Osteocyte (in vitro differentiated cells): ENCODE results near the gene IGDCC3. TPM values are rescaled to one million over a fixed set of nuclear protein-coding genes. Genes with fewer than 3 reads are reported as not detected.

Experiments used
- DNase-seq: peaks from one replicate; pipeline ENCODE4 v3.0.0; 2021; ENCODE audit warnings: mixed read lengths; ENCODE audit not compliant: unreplicated experiment; ENCODE audit errors: extremely low spot score
- H3K27ac Mint-ChIP-seq: one replicate; pipeline ENCODE4 v1.8.0; 2021; ENCODE audit warnings: mild to moderate bottlenecking, mixed read lengths; ENCODE audit not compliant: unreplicated experiment
- H3K27me3 Mint-ChIP-seq: one replicate; pipeline ENCODE4 v1.8.0; 2021; ENCODE audit warnings: mixed read lengths; ENCODE audit not compliant: unreplicated experiment
- H3K36me3 Mint-ChIP-seq: one replicate; pipeline ENCODE4 v1.8.0; 2021; ENCODE audit warnings: mixed read lengths; ENCODE audit not compliant: unreplicated experiment
- H3K4me1 Mint-ChIP-seq: one replicate; pipeline ENCODE4 v1.8.0; 2021; ENCODE audit warnings: mixed read lengths; ENCODE audit not compliant: unreplicated experiment
- H3K4me3 Mint-ChIP-seq: one replicate; pipeline ENCODE4 v1.8.0; 2021; ENCODE audit warnings: mild to moderate bottlenecking, moderate library complexity, mixed read lengths; ENCODE audit not compliant: unreplicated experiment
- H3K9me3 Mint-ChIP-seq: one replicate; pipeline ENCODE4 v1.8.0; 2021; ENCODE audit warnings: mixed read lengths; ENCODE audit not compliant: unreplicated experiment
- total RNA-seq: library from RNA; stranded (reverse); gene quantifications from 2 replicates; pipeline ENCODE4 v1.2.1, GENCODE V29; 2021
- TF ChIP-seq, protein P1 (sequence below): fragments of 200-600 bp; sonication (generic); IDR thresholded peaks from 2 replicates; pipeline ENCODE4 v1.5.0; 2021; ENCODE audit warnings: antibody characterized with exemption, mild to moderate bottlenecking, moderate library complexity

The IGDCC3 gene
- total RNA-seq, 1 donor from 2014 or later, result 0.48 TPM

DNA sequence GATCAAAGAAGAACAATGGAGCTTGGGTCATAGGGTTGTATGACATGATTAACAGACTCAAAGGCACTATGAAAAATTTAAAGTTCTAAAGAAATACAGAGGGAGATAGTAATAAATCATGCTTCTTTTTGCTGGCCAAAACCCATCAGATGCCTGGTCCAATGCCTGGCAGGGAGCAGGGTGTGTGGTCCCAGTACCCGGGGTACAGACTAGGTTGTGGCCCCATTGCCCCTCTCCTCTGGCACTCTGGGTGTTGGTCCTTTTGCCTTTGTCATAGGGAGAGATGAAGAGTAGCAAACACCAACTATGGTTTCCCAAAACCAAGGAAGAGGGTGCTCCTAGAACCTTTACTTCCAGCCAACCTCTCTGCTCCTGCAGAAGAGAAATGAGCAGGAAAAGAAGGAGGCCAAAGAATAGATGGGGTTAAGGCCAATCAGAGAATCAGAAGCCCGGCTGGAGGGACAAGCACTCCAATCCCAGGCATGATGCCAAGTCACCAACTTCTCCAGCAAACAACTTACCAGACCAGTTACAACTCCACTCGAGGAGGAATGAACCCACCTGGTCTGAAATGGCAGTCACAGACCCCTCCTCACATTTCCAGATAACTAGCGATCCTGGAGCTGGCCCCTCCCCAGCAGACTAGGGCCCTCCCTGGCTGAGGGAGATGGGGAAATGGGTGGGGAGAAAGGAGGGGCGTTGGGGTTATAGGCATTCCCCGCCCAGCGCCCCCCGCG, 1.8 kb downstream of the IGDCC3 start:
- no peaks in the 10 kb centered on the region for H3K9me3 Mint-ChIP-seq
- H3K4me3 Mint-ChIP-seq, result peak overlapping the region; percentile 43
- no peak for DNase-seq
- H3K27me3 Mint-ChIP-seq, result peaks cover 39% of the 10 kb centered on the region
- TF ChIP-seq, protein P1, sequence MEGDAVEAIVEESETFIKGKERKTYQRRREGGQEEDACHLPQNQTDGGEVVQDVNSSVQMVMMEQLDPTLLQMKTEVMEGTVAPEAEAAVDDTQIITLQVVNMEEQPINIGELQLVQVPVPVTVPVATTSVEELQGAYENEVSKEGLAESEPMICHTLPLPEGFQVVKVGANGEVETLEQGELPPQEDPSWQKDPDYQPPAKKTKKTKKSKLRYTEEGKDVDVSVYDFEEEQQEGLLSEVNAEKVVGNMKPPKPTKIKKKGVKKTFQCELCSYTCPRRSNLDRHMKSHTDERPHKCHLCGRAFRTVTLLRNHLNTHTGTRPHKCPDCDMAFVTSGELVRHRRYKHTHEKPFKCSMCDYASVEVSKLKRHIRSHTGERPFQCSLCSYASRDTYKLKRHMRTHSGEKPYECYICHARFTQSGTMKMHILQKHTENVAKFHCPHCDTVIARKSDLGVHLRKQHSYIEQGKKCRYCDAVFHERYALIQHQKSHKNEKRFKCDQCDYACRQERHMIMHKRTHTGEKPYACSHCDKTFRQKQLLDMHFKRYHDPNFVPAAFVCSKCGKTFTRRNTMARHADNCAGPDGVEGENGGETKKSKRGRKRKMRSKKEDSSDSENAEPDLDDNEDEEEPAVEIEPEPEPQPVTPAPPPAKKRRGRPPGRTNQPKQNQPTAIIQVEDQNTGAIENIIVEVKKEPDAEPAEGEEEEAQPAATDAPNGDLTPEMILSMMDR, result no peak
- H3K36me3 Mint-ChIP-seq, result peaks cover 5% of the 10 kb centered on the region
- no peak overlapping the region for H3K27ac Mint-ChIP-seq
- H3K4me1 Mint-ChIP-seq, result peaks cover 26% of the 10 kb centered on the region

DNA sequence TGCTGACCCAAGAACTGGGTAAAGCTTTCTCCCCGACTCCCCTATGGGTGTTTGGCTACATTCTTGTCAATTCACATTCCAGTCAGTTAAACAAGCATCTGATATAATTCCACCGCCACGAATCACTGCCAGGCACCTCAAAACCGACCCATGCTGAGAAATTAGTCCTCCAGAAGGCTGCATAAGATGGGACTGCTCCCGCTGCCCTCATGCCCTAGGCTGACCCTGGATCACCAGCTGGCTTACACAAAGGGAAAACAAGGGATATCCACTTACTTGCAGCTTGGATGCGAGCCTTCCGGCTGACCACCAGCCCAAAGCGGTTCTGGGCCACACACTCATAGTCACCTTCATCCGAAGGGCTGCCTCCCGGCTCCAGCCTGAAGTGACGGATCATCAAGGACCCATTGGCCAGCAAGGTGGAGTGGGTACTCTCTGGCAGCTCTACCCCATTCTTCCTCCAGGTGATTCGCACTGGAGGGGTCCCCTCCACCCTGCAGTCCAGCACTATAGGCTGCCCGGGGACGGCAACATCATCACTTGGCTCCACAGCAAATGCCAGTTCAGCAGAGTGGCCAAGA, 2.9 kb downstream of the IGDCC3 start:
- TF ChIP-seq, protein P1, result no peak
- H3K27me3 Mint-ChIP-seq, result peaks cover 39% of the 10 kb centered on the region
- no peak overlapping the region for H3K4me3 Mint-ChIP-seq
- no peak overlapping the region for H3K27ac Mint-ChIP-seq
- no peaks in the 10 kb centered on the region for H3K36me3 Mint-ChIP-seq
- no peaks in the 10 kb centered on the region for H3K9me3 Mint-ChIP-seq
- peaks cover 26% of the 10 kb centered on the region for H3K4me1 Mint-ChIP-seq
- no peak for DNase-seq

DNA sequence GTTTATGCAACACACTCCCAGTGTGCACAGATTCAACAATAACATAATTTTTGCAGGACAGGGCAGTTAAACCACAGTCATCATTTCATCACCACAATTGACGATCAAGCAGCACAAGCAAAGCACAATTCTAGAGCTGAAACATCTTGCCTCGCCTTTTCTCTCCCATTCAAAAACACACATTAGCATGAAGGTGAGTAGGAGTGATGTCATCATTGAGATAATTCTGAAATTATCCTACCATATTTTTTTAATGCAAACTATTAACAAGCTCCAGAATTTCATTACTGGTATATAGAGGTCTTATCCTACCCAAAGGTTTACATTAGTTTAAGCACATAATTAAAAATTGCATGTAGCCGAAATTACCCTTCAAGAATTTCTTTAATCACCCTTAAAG, 3.5 kb downstream of the IGDCC3 start:
- peaks cover 39% of the 10 kb centered on the region for H3K27me3 Mint-ChIP-seq
- H3K9me3 Mint-ChIP-seq, result no peaks in the 10 kb centered on the region
- H3K4me1 Mint-ChIP-seq, result peaks cover 26% of the 10 kb centered on the region
- no peaks in the 10 kb centered on the region for H3K36me3 Mint-ChIP-seq
- no peak overlapping the region for H3K27ac Mint-ChIP-seq
- no peak for DNase-seq
- TF ChIP-seq, protein P1, result no peak
- no peak overlapping the region for H3K4me3 Mint-ChIP-seq

DNA sequence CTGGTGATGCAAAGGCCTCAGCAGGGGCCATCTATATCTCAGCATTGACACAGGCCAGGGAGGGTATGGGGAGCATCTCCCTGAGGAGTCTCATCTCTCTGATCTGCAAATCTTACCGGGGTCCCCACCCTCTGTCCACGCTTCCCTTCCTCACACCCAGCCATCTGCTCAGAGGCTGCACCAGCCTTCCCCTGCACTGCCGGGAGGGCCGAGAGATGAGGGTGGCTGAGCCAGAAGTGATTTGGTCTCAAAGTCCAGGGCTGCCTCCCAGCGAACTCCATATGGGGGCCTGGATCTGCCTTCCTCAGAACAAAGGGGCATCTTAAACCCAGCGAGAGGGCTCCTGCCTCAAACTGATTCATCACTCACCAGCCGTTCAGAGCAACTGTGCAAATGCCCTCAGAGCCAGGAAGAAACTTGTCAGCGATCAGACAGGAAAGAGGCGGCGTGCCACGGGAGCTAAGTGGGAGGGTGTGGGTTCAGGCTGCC, 4.6 kb downstream of the IGDCC3 start:
- no peaks in the 10 kb centered on the region for H3K9me3 Mint-ChIP-seq
- H3K27ac Mint-ChIP-seq, result no peak overlapping the region
- no peak for DNase-seq
- no peaks in the 10 kb centered on the region for H3K36me3 Mint-ChIP-seq
- peaks cover 22% of the 10 kb centered on the region for H3K4me1 Mint-ChIP-seq
- TF ChIP-seq, protein P1, result no peak
- no peak overlapping the region for H3K4me3 Mint-ChIP-seq
- peaks cover 36% of the 10 kb centered on the region for H3K27me3 Mint-ChIP-seq

DNA sequence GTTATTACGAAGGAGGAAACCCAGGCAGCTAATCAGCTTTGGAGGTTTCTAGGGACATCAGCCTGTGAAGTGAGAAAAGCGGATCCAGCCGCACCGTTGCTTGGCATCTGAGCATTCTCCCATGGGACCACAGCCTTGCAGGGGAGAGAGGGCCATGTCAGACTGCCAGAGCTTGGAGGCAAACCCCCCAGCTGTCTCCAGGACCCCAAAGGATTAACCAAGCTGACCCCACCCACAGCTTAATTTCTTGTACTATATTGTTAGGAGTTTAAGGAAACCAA, 5.1 kb downstream of the IGDCC3 start:
- H3K4me3 Mint-ChIP-seq, result no peak overlapping the region
- H3K9me3 Mint-ChIP-seq, result no peaks in the 10 kb centered on the region
- peaks cover 36% of the 10 kb centered on the region for H3K27me3 Mint-ChIP-seq
- H3K27ac Mint-ChIP-seq, result no peak overlapping the region
- H3K36me3 Mint-ChIP-seq, result no peaks in the 10 kb centered on the region
- TF ChIP-seq, protein P1, result no peak
- DNase-seq, result no peak
- peaks cover 21% of the 10 kb centered on the region for H3K4me1 Mint-ChIP-seq
